Measurements from ENCODE around the gene ODAD3.
A peak's percentile ranks its signal among the peaks of the same experiment; 100 is the strongest.
"Not testable (repeated sequence)": the region's sequence is repeated elsewhere in the genome, so short reads cannot be mapped to it uniquely, and the experiment has no call there.

Gene ODAD3

GRCh38 chr19:11435057-11435832 lies at the start of gene ODAD3, which contains the start of gene PRKCSH:
TSS of gene ODAD3 (minus strand) at chr19:11435121. CDS start at chr19:11435016, 105 bp downstream.
TSS of gene PRKCSH (plus strand) at chr19:11435635. CDS start at chr19:11436118, 483 bp downstream.
- DNase-seq (ENCODE audit: low read depth), result peak; percentile 99

GRCh38 chr19:11483366-11484111 lies 48.6 kb upstream of the ODAD3 start:
- no peak for DNase-seq (ENCODE audit: low read depth)

DNA sequence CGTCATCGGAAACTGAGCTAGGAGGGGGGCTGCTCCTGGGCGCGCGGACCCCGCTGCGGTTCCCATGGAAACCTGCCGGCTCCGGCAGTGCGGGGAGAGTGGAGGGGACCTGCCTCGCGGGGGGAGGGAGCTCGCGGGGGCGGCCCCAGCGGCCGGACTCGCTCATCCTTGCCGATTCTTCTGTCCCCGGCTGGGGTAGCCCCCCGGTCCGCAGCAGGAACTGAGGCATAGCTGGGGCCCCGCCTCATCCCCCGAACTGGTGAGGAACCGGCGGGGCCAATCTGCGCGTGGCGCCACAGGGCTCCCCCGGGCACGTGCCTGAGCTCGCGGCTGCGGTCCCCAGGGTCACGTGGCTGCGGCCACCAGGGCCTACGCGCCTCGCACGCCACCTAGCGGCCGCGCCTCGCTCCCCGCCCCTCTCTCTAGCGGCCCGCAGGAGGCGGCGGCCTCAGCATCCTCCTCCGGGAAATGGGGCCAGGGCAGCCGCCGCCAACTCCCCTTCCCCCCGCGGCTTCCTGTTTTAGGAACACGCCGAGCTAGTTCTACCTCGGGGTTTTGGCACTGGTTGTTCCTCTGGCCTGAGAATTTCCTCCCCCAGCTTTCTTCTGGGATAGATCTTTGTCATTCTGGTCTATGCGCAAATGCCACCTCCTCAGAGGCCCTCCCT lies 47.6 kb upstream of the ODAD3 start:
- peak; percentile 32 for DNase-seq (ENCODE audit: low read depth)

DNA sequence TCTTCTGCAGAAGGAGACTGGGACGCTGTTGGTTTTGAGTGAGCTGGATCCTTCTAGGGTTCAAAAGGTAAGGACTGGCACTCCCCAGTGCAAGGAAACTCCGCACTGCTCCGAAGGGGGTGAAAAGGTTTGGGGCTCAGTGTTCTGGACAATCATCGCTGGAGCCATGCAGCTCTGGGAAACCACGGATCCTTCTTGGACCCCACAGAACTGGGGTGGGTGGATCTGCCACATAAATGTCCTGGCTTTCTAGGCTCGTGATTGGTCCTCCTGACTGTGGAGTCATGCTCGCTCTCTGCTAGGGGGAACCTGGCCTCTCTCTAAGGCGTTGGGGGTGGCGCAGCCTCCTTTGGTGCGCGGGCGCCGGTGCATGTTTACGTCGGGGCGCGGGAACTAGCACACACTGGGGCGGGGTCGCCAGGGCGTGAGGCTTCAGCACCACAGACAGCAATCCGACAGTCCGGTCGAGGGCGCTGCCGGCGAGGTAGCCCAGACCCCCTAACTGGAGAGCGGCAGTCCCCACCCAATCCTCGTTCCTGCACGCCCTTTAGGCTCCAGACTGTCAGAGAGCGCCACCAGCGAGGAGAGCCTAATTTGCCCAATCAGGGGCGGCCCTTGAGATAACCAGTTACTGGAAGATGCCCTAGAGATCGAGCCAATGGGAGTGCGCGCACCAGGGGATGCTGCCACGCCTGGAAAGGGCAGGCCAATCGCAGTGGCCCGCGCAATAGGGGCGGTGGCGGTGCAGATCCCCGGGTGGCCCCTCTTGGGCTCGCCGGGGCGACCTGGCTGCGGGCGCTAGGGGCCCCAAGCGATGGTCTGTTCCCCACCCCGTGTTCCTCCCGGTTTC lies 46.8 kb upstream of the ODAD3 start:
- DNase-seq (ENCODE audit: low read depth), result peak; percentile 64

- DNase-seq (ENCODE audit: low read depth), result no peak
These were observed 46.0 kb upstream of the ODAD3 start, which contains the start of gene ELAVL3 for GRCh38 chr19:11480715-11481533. TSS of gene ELAVL3 (minus strand) at chr19:11481046. CDS start at chr19:11480608, 438 bp downstream.

GRCh38 chr19:11479898-11480714 lies 45.2 kb upstream of the ODAD3 start:
- no peak for DNase-seq (ENCODE audit: low read depth)

GRCh38 chr19:11479090-11479897 lies 44.4 kb upstream of the ODAD3 start:
- DNase-seq (ENCODE audit: low read depth), result no peak

- no peak for DNase-seq (ENCODE audit: low read depth)
These were observed 43.5 kb upstream of the ODAD3 start for GRCh38 chr19:11478167-11479089.

GRCh38 chr19:11475861-11476260 lies 40.9 kb upstream of the ODAD3 start:
- no peak for DNase-seq (ENCODE audit: low read depth)

GRCh38 chr19:11475343-11475742 lies 40.4 kb upstream of the ODAD3 start:
- not testable (repeated sequence) for DNase-seq (ENCODE audit: low read depth)

DNA sequence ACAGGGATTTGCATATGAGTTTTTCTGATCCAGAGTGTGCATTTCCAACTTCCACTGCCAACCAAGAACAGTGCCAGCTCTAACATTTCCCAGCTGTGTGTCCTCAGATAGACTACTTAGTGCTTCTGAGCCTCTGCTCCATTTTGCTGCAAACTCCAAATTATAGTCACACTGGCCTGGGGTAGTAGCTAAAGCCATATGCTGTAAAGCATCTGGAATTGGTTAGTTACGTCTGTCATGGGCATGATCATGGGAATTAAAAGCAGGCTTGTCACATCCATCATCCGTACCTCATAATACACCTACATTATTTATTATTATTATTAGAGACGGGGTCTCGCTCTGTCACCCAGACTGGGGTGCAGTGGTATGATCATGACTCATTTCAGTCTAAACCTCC lies 38.8 kb upstream of the ODAD3 start:
- no peak for DNase-seq (ENCODE audit: low read depth)

DNA sequence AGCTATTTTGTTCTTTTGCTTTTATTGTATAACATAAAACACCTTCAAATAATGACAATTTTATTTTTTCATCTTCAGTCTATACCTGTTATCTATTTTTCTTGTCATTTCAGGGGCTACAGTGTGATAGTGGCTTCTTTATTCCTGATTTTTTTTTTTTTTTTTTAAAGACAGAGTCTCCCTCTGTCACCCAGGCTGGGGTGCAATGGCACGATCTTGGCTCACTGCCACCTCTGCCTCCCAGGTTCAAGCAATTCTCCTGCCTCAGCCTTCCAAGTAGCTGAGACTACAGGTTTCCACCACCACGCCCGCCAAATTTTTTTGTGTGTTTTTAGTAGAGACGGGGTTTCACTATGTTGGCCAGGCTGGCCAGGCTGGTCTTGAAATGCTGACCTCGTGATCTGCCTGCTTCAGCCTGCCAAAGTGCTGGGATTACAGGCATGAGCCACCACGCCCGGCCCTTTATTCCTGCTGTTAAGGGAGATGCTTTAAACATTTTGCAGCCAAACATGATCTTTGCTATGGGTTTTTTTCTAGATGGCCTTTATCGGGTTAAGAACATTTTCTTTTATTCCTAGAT lies 33.4 kb upstream of the ODAD3 start:
- DNase-seq (ENCODE audit: low read depth), result not testable (repeated sequence)

GRCh38 chr19:11465600-11465999 lies 30.7 kb upstream of the ODAD3 start:
- DNase-seq (ENCODE audit: low read depth), result no peak

GRCh38 chr19:11464333-11465265 lies 29.7 kb upstream of the ODAD3 start:
- DNase-seq (ENCODE audit: low read depth), result no peak

GRCh38 chr19:11463391-11463790 lies 28.5 kb upstream of the ODAD3 start:
- no peak for DNase-seq (ENCODE audit: low read depth)

DNA sequence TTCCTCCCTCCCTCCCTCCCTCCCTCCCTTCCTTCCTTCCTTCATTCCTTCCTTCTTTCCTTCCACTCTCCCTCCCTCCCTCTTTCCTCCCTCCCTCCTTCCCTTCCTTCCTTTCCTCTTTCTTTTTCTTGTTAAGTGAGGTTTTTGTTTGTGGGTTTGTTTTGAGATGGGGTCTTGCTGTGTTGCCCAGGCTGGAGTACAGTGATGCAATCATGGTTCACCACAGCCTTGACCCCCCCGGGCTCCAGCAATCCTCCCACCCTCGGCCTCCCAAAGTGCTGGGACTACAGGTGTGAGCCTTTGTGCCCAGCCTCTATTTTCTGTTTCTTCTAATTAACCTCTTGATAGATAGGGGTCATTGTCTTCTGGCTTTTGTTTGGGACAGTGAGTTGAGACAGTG lies 26.5 kb upstream of the ODAD3 start:
- DNase-seq (ENCODE audit: low read depth), result no peak
